ENCODE results near the gene TANGO6.

Gene TANGO6

DNA sequence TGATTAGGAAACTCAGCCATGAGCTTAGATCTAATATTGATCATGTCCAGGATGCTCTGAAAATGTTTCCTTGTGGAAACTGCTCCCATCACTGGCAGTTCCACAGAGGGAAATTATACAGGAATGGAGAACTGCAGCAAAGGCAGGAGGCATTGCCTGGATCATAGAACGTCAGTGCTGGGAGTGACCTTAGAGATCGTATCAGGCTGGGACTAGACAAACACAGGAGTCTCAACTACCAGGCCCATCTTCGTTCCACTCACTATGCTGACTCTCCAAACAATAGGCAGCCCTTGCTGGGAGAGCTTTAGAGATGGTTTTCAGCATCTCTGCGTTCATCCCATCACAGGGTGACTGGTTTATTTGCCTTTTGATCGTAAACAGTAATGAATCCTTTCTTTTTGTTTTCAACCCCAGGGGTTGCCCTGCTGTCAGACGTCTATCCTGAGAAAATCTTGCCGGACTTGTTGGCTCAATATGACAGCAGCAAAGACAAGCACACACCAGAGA, 130.3 kb downstream of the TANGO6 start:
- no peak overlapping the region for H3K9ac ChIP-seq (ENCODE audit: low read length)
- no peak overlapping the region for H3K27ac ChIP-seq (ENCODE audit: low read length)
- H3K36me3 ChIP-seq (replicated peaks; ENCODE audit: insufficient read depth, low read length) = no peaks in the 10 kb centered on the region
- H3K9me3 ChIP-seq (replicated peaks; ENCODE audit: insufficient read depth, low read length) = no peaks in the 10 kb centered on the region
- H3K27me3 ChIP-seq (replicated peaks; ENCODE audit: insufficient read depth, low read length) = no peaks in the 10 kb centered on the region
- DNase-seq = no peak
- no peaks in the 10 kb centered on the region for H3K9me2 ChIP-seq (replicated peaks; ENCODE audit: insufficient read depth, low read length)
- H4K20me1 ChIP-seq (ENCODE audit: insufficient read depth, low read length) = no peaks in the 10 kb centered on the region
- H3K79me2 ChIP-seq (ENCODE audit: low read length) = no peaks in the 10 kb centered on the region
- no peak overlapping the region for H3K4me3 ChIP-seq (ENCODE audit: low read length)
- no peak overlapping the region for H3K4me2 ChIP-seq (ENCODE audit: low read depth, low read length)
- no peak overlapping the region for H2AFZ ChIP-seq (ENCODE audit: low read length)
- H3K4me1 ChIP-seq (ENCODE audit: low read length) = no peaks in the 10 kb centered on the region
- H3F3A ChIP-seq (ENCODE audit: insufficient read depth, low read length) = no peaks in the 10 kb centered on the region
- TF ChIP-seq, protein P1, sequence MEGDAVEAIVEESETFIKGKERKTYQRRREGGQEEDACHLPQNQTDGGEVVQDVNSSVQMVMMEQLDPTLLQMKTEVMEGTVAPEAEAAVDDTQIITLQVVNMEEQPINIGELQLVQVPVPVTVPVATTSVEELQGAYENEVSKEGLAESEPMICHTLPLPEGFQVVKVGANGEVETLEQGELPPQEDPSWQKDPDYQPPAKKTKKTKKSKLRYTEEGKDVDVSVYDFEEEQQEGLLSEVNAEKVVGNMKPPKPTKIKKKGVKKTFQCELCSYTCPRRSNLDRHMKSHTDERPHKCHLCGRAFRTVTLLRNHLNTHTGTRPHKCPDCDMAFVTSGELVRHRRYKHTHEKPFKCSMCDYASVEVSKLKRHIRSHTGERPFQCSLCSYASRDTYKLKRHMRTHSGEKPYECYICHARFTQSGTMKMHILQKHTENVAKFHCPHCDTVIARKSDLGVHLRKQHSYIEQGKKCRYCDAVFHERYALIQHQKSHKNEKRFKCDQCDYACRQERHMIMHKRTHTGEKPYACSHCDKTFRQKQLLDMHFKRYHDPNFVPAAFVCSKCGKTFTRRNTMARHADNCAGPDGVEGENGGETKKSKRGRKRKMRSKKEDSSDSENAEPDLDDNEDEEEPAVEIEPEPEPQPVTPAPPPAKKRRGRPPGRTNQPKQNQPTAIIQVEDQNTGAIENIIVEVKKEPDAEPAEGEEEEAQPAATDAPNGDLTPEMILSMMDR (IDR thresholded peaks at IDR 0.05; ENCODE audit: low read length) = no peak
- no peak for TF ChIP-seq EZH2 (optimal IDR thresholded peaks at IDR 0.05; ENCODE audit: low read depth, low read length)
- no peak for TF ChIP-seq EZH2phosphoT487 (IDR thresholded peaks at IDR 0.05; ENCODE audit: low read length)

DNA sequence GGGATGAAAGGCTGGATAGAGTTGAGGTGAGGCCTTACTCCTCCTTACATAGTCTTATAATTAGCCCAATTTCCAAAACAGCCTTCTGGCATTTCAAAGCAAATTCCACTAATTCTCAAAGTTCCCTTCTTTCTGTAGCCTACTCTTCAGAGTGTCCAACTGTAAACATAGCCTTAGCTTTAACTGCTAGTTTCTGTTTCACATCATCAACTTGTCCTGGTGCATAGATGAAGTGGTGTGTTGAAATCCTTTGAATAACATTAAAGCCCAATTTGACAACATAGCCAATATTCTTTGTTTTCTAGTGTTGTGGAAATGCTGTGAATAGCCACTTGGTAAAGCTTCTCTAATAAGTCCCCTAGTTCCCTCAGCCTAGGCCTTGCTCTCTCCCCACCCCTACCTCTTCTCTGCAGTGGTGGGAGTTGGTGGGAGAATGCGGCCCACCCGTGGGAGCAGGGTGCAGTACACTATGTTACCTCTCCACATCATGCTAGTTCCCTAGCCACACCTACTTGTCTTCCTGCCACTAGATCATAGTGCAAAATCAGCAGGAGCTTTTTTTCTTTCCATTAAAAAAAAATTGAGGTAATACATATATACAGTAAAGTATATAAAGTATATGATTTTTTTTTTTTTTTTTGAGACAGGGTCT, 135.1 kb downstream of the TANGO6 start:
- Histone ChIP-seq H2AFZ (ENCODE audit: low read length) (no peak overlapping the region), H3K4me3 (ENCODE audit: low read length) (no peak overlapping the region), H3F3A (ENCODE audit: insufficient read depth, low read length) (no peaks in the 10 kb centered on the region), H3K27ac (ENCODE audit: low read length) (no peak overlapping the region), H3K9ac (ENCODE audit: low read length) (no peak overlapping the region), H3K4me2 (ENCODE audit: low read depth, low read length) (no peak overlapping the region), H3K27me3 (replicated peaks; ENCODE audit: insufficient read depth, low read length) (no peaks in the 10 kb centered on the region), H3K9me3 (replicated peaks; ENCODE audit: insufficient read depth, low read length) (no peaks in the 10 kb centered on the region), H3K79me2 (ENCODE audit: low read length) (no peaks in the 10 kb centered on the region), H3K9me2 (replicated peaks; ENCODE audit: insufficient read depth, low read length) (no peaks in the 10 kb centered on the region), H4K20me1 (ENCODE audit: insufficient read depth, low read length) (no peaks in the 10 kb centered on the region), H3K4me1 (ENCODE audit: low read length) (no peaks in the 10 kb centered on the region), H3K36me3 (replicated peaks; ENCODE audit: insufficient read depth, low read length) (no peaks in the 10 kb centered on the region)
- no peak for DNase-seq
- TF ChIP-seq EZH2 (optimal IDR thresholded peaks at IDR 0.05; ENCODE audit: low read depth, low read length) (no peak), EZH2phosphoT487 (IDR thresholded peaks at IDR 0.05; ENCODE audit: low read length) (no peak)
- TF ChIP-seq, protein P1 (IDR thresholded peaks at IDR 0.05; ENCODE audit: low read length) = no peak

DNA sequence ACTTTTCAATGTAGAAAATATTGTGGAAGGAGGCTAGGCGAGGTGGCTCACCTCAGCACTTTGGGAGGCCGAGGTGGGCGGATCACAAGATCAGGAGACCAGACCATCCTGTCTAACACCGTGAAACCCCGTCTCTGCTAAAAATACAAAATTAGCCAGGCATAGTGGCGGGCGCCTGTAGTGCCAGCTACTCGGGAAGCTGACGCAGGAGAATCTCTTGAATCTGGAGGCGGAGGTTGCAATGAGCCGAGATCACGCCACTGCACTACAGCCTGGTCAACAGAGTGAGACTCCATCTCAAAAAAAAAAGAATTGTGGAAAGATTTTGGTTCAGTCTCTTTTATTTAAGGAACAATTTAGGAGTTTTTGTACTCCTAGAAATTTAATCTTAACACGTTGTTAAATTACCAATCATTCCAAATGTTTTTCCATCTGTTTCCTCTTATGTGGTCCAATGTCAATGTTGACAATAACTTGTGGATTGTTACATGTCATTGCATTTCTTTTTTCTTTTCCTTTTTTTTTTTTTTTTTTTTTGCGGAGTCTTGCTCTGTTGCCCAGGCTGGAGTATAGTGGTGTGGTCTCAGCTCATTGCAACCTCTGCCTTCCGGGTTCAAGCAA, 137.5 kb downstream of the TANGO6 start:
- Histone ChIP-seq H3K27ac (ENCODE audit: low read length) (no peak overlapping the region), H3K9me3 (replicated peaks; ENCODE audit: insufficient read depth, low read length) (no peaks in the 10 kb centered on the region), H4K20me1 (ENCODE audit: insufficient read depth, low read length) (no peaks in the 10 kb centered on the region), H3K9me2 (replicated peaks; ENCODE audit: insufficient read depth, low read length) (no peaks in the 10 kb centered on the region), H3K4me3 (ENCODE audit: low read length) (no peak overlapping the region), H3K4me2 (ENCODE audit: low read depth, low read length) (no peak overlapping the region), H3K27me3 (replicated peaks; ENCODE audit: insufficient read depth, low read length) (no peaks in the 10 kb centered on the region), H3K9ac (ENCODE audit: low read length) (no peak overlapping the region), H2AFZ (ENCODE audit: low read length) (no peak overlapping the region), H3F3A (ENCODE audit: insufficient read depth, low read length) (no peaks in the 10 kb centered on the region), H3K4me1 (ENCODE audit: low read length) (no peaks in the 10 kb centered on the region), H3K79me2 (ENCODE audit: low read length) (no peaks in the 10 kb centered on the region), H3K36me3 (replicated peaks; ENCODE audit: insufficient read depth, low read length) (no peaks in the 10 kb centered on the region)
- no peak for DNase-seq
- no peak for TF ChIP-seq EZH2phosphoT487 (IDR thresholded peaks at IDR 0.05; ENCODE audit: low read length)
- TF ChIP-seq, protein P1 (IDR thresholded peaks at IDR 0.05; ENCODE audit: low read length) = no peak
- TF ChIP-seq EZH2 (optimal IDR thresholded peaks at IDR 0.05; ENCODE audit: low read depth, low read length) = no peak

Data from MM.1S (cell line).